Smooth muscle cell of the pulmonary artery (primary cell): ENCODE results near the gene RBPMS2. TPM values are rescaled to one million over a fixed set of nuclear protein-coding genes. Genes with fewer than 3 reads are reported as not detected.

Source experiments
- total RNA-seq: library from RNA; depleted of rRNA; stranded (reverse); fragments of >200 nt; gene quantifications from 2 replicates; pipeline ENCODE4 v1.2.3, GENCODE V29; 2014

The RBPMS2 gene
- total RNA-seq = 0.07 TPM in 1 of 2 replicates, not detected in the other

DNA sequence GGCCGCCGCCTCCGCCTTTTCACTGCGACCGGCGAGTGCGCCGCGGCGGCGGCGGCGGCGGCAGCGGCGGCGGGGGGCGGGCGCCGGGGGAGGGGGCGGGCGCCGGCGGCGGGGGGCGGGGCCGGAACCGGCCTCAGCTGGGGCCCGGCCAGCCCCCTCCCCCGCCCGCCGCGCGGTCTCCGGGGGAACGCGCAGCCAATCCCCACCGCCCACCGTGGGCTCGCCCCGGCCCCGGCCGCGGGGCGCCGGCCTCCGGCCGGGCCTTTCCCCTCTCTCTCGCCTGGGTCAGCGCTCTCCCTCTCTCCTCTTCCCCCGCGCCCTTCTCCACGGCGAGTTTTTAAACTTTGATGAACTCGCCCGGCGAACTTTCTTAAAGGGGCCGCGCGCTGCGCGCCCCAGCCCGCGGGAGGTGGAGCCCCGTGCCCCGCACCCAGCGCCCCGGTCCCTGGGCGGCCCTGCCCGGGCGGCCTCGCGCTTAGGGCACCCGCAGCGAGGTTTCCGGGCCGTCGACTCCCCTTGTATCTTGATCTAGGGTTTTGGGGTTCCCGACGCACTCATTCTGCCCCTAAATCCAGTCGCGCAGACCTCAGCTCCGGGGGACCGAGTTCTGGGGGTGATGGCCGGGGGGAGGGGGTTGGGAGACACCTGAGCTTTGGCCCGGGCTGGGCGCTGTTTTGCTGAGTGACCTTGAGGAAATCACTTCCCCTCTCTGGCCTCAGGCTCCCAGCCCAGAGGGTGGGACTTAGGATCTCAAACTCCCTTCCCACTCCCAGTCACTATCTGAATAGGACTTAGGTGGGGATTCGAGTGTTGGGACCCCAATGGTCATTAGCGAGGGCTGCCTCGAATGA lies at the start of gene RBPMS2:
Gene RBPMS2, minus strand, starts transcription at position 39 of the 851 bp plus-strand sequence. CDS start 270 bp downstream, outside the sequence.

Other genes with a start within 250 kb of the RBPMS2 start
- 5.2 and 6.3 TPM in 2 replicates for gene PIF1, start 50.1 kb upstream of the RBPMS2 start, total RNA-seq
- gene PLEKHO2, start 66.3 kb upstream of the RBPMS2 start, total RNA-seq = 22.3 and 23.3 TPM in 2 replicates
- 6.7 and 9.1 TPM in 2 replicates for gene ANKDD1A, start 136.3 kb upstream of the RBPMS2 start, total RNA-seq
- gene SPG21, start 214.3 kb upstream of the RBPMS2 start, total RNA-seq = 72.9 and 87.0 TPM in 2 replicates